Measurements from ENCODE around the gene ANXA2R. TPM values are rescaled to one million over a fixed set of nuclear protein-coding genes. Genes with fewer than 3 reads are reported as not detected.

The ANXA2R gene
- total and polyA plus RNA-seq, 9 of the 15 experiments (the other 6 are each of a cell fraction or from before 2014, with no cell fraction given), result 2.1 to 4.8 (median 3.4) TPM

GRCh38 chr5:43066799-43067741, 27.0 kb upstream of the ANXA2R start (continued):
- TF ChIP-seq HIVEP1 (CRISPR knock-in tag; IDR thresholded peaks at IDR 0.05), result no peak
- no peak for TF ChIP-seq ZNF764 (CRISPR knock-in tag; IDR thresholded peaks at IDR 0.05; ENCODE audit: low read depth)
- TF ChIP-seq DEAF1 (CRISPR knock-in tag; IDR thresholded peaks at IDR 0.05), result no peak
- TF ChIP-seq CSDE1 (IDR thresholded peaks at IDR 0.05), result peak in 1 of 2 experiments; percentile 47; a peak in 2 of 4 replicates
- TF ChIP-seq PHF8 (IDR thresholded peaks at IDR 0.05; ENCODE audit: borderline replicate concordance, low read length), result peak; percentile 55; the same call in 1 of the 2 replicates
- TF ChIP-seq TFAM (CRISPR knock-in tag; conservative IDR thresholded peaks at IDR 0.05), result no peak
- peak; percentile 14 for TF ChIP-seq ELF2 (CRISPR knock-in tag; IDR thresholded peaks at IDR 0.05)
- TF ChIP-seq HINFP (tag; conservative IDR thresholded peaks at IDR 0.05; ENCODE audit: low read depth), result no peak
- TF ChIP-seq RAD51 (IDR thresholded peaks at IDR 0.05; ENCODE audit: borderline replicate concordance, low read depth), result no peak
- no peak for TF ChIP-seq BMI1 (IDR thresholded peaks at IDR 0.05; ENCODE audit: low read length)
- no peak; the same call in 1 of the 2 replicates for TF ChIP-seq BHLHE40 (IDR thresholded peaks at IDR 0.05; ENCODE audit: low read length)
- TF ChIP-seq CC2D1A (IDR thresholded peaks at IDR 0.05), result no peak; the same call in 1 of the 2 replicates
- TF ChIP-seq NFE2 (IDR thresholded peaks at IDR 0.05; ENCODE audit: low read depth), result no peak
- no peak for TF ChIP-seq ZSCAN32 (CRISPR knock-in tag; IDR thresholded peaks at IDR 0.05)
- TF ChIP-seq ZNF354B (CRISPR knock-in tag; IDR thresholded peaks at IDR 0.05), result no peak
- no peak for TF ChIP-seq MTF1 (CRISPR knock-in tag; IDR thresholded peaks at IDR 0.05; ENCODE audit: borderline replicate concordance)
- no peak for TF ChIP-seq ZNF212 (CRISPR knock-in tag; IDR thresholded peaks at IDR 0.05)
- TF ChIP-seq CREBBP (IDR thresholded peaks at IDR 0.05; ENCODE audit: low read depth, low read length), result no peak
- TF ChIP-seq E2F8 (IDR thresholded peaks at IDR 0.05; ENCODE audit: low read depth, partially characterized antibody), result no peak
- peak; percentile 74 for TF ChIP-seq TAF7 (tag; IDR thresholded peaks at IDR 0.05)
- no peak for TF ChIP-seq ZNF280A (IDR thresholded peaks at IDR 0.05; ENCODE audit: low read depth, partially characterized antibody)

All from K562 (cell line).